HG02884 (cell line): ENCODE results near the gene AIP.
A peak's percentile ranks its signal among the peaks of the same experiment; 100 is the strongest.
"Not testable (repeated sequence)": the region's sequence is repeated elsewhere in the genome, so short reads cannot be mapped to it uniquely, and the experiment has no call there.

Experiments
- ATAC-seq: cut with Tn5 transposase; IDR thresholded peaks from one replicate; pipeline ENCODE4 v1.9.1; 2021; ENCODE audit warnings: mild to moderate bottlenecking, moderate library complexity; ENCODE audit not compliant: unreplicated experiment

AIP gene

DNA sequence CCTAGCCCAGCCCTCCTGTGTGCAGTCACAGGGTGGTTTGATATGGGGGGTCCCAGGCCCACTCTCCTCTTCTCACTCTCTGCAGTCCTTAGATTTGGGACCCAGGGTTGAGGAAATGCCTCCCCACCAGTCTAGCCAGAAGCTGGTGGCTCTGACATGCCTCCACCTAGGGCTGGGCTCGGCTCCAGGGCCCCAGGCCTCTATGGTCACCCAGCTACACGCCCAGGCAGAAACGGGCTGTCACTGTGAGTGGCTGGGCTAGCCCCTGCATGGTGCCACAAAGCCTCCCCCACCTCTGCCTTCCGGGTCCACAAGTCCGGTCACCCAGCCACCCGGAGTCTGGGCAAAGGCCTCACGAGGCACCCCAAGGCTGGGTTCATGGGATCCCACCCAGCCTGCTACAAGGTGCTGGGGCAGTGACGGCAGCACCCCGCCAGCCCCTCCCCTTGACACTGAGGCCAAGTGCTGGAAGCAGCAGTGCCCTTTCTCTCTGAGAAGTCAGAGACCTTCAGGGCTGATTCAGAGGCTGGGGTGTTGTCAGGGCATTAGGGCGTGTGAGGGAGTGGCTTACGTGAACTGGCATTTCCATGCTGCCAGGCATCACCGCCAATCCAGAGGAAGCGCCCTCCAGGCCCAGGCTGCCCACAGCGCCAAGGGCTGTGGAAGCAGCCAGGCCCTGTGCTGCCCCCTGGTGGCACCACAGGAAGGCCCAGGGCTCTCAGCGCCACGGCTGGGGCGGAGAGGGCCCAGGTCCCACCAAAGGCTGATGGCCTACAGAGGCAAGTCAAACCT is 23.0 kb downstream of the AIP start:
- no peak for ATAC-seq

DNA sequence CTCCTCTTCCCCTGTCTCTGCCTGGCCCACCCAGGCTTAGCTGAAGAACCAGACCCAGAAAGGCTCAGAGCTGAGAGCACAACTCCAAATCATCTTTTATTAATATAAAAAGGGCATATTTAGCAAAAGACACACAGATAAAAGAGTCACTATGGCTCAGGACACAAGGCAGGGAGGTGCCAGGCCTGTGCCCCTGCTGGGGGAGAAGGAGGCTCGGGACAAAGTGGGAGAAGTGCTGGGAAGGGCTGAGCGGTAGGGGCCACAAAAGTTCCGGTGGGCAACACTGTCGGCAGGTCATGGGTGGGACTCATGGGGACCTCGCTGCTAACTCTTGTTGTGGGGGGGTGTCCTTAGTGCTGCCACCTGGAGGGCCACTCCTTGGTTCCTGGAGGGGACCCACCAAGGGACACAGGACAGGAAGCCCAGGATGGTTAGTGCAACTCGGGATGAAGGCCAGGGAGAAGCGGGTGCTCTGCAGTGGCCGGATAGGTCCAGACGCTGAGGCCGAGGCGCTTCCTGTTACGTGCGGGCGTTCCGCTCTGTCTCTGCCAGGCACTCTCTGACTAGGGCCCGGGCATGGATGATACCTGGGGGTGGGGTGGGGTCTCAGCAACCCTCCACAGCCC is 23.7 kb downstream of the AIP start:
- ATAC-seq, result no peak

DNA sequence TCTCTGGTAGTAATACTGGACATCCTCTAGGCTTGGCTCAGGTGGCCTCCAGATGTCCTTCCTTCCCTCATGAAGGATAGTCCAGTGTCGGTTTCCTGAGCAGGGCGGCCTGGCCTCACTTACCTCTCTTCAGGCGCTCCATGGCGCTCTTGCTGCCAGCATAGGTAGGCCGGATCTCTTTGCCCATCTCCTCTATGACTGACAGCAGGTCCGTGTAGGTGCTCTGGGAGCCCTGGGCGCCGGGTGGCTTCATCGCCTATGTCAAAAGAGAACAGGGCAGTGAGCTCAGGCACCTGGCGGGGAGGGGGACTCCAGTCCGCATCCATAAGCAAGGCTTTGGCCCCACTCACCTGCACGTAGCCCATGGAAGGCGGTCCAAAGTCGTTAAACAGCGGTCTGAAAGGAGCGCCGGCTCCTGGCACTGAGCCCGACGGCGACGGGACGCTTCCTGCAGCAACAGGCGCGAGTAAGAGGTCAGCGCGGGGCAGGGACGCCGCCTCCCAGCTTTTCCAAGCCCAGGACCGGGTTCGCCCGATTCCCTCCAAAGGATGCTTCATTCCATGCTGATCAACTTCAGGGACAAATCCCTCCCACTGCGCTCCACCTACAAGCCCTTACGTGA is 24.5 kb downstream of the AIP start:
- no peak for ATAC-seq

DNA sequence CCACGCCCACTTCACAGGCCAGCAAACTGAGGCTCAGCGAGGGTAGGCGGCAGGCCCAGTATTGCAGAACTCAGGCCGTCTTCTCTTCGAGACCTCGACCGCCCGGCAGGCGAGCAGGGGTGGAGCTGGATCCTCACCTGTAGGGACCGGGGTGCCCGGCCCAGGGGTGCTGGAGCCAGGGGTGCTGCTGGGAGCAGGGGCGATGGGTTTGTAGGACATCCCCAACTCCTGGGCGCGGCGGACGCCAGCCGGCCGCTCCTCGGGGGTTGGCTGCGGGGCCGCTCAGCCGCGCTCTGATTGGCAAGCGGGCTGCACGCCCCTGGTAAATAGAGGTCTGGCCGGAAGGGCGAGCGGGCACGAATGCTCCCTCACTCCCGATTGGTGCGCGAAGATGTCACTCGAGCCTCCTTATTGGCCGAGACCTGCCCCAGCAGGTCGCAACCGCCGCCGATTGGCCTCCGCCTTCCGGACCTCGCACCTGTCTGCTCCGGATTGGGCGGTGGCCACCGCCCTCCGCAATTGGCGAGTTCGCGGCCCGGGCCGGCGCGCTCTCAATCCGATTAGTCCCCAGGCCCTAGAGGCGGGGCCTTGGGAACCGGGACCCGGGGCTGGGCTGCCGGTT is 25.1 kb downstream of the AIP start, which contains the start of gene CDK2AP2:
CDK2AP2 (minus strand) TSS at position 299 of the 622 bp plus-strand sequence; CDS start at position 219, 80 bp downstream.
- peak; percentile 72 for ATAC-seq

DNA sequence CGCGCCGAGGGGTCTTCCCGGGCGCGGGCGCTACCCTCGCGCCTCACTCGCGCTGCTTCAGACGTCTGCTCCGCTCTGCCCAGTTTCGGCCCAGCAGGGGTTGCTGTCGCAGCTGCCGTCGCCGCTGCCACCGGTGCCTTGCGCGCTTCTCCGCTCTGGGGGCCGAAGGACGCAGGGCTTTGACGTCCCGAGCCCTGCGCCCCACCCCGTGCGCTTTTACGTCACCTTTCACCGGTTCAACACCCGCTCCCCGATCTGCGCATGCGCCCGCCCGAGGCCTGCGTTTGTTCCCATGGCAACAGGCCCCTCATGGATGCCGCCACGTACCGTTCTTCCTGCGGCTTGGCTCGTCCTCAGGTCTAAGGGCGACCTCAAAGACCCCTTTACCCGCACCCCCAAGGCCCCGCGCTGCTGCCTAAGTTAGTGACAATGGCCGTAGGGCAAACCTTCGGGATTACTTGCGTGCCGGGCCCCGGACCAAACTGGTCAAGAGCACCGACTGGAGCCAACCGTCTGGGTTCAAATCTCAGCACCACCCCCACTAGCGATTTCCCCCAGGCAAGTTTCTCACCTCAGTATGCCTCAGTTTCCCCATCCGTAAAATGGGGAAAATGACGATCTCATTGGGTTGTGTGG is 25.8 kb downstream of the AIP start:
- peak; percentile 45 for ATAC-seq

DNA sequence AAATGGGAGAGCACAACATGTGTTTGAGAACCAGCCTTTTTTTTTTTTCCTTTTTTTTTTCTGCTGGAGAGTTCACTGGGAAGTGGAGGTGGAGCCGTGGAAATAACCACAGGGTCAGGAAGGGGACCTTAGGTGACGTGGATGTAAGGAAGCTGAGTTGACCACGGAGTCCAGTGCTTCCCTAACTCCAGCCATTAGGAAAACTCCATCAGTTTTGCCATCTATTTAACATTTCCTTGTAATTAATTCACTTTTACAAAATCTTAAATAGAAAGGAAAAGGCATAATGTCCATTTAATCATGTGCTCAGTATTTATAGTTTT is 27.2 kb downstream of the AIP start:
- ATAC-seq, result no peak

DNA sequence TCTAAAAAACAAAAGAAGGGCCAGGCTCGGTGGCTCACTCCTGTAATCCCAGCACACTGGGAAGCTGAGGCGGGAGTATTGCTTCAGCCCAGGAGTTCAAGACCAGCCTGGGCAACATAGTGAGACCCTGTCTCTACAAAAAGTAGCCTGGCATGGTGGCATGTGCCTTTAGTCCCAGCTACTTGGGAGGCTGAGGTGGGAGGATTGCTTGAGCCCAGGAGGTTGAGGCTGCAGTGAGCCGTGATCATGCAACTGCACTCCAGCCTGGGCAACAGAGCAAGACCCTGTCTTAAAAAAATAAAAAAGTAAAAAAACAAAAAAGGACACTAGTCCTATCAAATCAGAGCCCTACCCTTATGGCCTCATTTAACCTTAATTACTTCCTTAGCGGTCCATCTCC is 28.7 kb downstream of the AIP start:
- not testable (repeated sequence) for ATAC-seq

DNA sequence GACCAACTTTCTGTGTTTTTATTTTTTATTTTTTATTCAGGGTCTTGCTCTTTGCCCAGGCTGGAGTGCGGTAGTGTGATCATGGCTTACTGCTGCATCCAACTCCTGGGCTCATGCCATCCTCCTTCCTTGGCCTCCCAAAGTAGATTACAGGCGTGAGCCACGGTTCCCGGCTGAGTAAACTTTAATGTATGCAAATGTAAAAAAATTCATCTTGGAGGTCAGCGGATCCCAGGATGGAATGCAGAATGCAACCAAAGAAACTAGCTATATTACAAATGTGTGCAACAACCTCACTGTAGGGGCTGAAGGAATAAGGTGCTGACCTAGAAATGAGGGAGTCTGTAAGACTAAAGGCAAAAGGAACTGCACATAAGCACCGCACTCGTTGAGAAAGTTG is 31.3 kb downstream of the AIP start:
- ATAC-seq, result no peak

DNA sequence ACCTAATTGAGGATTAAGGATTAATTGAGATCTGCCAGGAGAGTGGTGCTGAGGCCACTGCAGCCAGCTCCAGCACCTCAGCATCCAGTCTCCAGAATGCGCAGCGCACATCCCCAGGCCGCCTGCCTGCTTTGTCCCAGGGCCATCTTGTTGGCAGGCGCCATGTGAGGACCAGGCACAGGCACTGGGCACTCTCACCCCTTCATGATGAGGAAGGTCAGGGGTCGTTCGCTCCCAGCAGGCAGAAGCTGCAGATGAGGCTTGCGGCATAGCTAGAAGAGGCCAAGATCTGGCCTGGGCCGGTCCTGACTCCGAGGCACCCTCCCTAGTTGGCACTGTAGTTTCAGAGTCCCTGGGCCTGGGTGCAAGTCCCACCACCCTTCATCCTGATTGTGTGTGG is 34.0 kb downstream of the AIP start:
- no peak for ATAC-seq

DNA sequence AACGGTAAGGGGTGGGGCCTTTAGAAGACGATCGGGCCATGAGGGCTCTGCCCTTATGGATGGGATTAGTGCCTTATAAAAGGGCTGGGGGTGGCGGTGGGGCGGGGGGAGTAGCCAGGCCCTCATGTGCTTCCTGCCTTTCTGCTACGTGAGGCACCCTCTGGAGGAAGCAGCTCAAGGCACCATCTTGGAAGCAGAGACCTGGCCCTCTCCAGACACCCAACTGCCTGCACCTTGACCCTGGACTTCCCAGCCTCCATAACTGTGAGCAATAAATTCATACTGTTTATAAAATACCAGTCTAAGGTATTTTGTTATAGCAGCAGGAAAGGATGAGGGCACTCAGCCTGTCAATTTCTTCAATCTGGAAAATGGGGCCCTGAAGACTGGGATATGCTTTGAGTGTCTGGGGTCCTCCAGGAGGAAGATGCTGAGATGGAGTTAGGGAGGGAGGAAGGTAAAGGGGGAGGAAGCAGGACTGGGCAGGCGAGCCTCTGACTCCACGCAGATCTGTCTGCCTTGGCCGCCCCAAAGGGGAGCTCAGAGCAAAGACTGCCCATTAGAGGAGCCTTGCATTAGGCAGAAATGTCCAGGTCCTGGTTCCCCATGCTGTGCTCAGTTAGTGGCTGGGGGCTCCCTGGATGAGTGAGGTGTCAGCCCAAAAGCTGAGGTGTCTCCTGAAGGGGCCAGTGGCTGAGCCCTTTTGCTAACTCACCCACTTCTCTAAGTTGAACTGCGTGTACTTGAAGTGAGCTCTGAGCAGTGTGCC is 35.1 kb downstream of the AIP start:
- ATAC-seq, result no peak

DNA sequence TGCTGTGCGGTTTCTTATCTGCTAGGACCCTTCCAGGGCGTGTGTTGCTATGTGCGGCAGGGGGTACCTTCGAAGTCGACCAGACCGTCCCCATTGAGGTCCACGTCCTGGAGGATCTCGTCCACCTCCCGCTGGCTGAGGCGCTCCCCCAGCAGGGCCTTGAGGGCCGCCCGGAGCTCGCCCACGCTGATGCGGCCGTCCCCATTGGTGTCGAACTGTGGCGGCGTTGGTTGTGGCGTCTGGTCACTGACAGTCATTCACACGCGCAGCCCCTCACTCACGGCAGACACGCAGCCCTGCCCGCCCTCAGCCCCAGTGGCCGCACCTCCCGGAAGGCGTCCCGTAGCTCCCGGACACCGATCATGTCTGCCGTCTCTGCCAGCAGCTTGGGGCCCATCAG is 36.9 kb downstream of the AIP start:
- no peak for ATAC-seq

DNA sequence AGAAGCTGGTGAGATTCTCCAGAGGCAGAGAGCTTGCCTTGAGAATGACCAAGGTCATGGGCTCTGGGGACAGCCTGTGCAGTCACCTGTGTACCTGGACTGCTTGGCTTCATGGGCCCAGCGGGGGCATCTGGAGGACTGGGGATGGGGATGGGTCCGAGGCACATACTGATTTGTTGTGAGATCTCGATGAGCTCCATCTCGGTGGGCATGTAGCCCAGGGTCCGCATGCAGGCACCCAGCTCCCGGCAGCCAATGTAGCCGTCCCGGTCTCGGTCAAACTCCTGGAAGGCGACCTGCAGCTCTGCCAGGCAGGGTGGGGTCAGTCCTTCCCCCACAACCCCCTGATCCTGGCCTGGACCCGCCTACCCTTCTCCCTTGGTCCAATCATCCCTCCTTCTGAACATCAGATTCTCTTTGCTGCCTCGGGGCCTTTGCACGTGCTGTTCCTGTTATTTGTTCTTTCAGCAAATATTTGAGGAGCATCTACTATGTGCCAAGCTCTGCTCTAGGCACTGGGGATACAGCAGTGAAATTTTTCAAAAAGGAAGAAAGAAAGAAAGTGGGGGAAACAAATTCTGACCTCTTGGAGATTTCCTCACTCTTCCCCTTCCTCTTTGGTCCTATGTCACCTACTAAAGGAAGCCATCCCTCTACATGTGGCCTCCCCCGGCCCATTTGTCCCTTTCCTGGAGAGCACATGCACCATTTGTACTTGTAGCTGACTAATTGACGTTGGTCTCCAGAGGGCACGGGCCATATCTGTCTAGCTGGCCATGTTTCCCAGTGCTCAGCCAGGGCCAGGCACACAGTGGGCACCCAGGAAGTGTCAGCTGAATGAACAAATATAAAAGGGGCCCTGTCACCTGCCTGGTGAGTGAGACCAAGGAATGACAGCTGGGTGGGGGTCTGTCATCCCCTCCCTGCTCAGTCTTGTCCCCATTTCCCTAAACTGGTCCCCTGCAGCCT is 38.3 kb downstream of the AIP start:
- no peak for ATAC-seq

DNA sequence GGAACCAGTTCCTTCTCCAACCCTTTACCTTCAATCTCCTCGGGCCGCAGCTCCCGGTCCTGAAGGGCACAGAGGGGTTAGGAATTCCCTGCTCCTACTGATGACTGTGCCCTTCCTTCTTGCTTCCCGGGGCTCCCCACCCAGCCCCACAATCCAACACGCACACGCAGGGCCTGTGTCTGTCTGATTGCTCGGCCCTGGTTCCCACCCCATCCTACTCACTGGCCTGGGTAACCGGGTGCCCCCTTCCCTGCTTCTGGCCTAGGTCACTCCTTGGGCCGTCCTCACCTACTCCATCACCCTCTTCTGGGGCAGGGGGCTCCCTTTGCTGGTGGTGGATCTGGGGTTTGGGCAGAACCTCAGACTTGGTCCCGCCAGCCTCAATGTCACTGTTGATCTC is 39.1 kb downstream of the AIP start:
- no peak for ATAC-seq

DNA sequence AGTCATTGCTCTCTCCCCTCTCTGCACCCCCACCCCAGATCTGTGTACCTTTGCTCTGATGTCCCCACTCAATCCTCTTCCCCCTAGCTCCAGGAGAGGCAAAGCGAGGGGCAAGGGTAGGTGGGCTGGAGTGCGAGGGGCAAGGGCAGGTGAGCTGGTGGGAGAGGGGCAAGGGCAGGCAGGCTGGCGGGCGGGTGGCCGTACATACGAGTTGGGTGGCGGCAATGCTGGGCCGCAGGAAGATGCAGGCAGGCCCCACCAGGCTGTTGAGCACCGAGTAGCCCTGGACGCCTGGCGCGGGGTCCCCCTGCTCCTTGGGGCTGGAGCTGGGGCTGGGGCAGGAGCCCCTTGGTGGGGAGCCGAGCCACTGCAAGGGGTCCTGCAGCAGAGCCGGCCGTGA is 39.5 kb downstream of the AIP start:
- ATAC-seq, result no peak

DNA sequence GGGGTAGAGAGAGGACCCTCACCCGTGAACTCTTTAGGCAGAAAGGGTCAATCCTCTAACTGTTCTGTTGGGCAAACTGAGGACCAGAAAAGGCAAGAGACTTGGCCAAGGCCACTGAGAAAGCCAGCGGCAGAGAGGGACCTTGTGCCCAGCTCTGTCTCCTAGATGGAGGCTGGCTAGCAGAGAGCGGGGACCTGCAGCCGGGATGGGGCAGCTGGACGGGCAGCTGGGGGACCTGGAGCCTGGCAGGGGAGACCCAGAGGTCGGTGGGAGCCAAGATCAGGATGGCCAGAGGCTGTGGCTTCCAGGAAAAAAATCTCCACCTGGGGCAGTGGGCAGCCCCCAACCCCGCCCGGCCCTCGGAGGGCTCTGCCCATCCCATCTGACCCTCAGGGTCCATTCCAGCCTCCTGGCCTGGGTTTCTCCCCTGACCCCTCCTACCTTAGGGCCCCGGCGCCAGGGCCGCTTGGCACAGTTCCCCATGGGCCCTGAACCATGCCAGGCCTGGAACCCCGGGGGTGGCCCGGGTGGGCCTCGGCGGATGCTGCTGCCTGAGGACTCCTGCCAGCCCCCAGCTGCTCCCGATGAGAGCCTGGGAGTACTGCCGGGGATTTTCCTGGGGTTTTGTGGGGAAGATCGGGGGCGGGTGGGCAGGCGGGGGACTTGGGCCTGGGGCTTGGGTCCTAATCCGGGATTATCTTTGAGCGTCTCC is 40.2 kb downstream of the AIP start, which contains the start of gene CABP2:
CABP2 (minus strand) TSS at position 603 of the 712 bp plus-strand sequence; CDS start at position 483, 120 bp downstream.
- no peak for ATAC-seq

DNA sequence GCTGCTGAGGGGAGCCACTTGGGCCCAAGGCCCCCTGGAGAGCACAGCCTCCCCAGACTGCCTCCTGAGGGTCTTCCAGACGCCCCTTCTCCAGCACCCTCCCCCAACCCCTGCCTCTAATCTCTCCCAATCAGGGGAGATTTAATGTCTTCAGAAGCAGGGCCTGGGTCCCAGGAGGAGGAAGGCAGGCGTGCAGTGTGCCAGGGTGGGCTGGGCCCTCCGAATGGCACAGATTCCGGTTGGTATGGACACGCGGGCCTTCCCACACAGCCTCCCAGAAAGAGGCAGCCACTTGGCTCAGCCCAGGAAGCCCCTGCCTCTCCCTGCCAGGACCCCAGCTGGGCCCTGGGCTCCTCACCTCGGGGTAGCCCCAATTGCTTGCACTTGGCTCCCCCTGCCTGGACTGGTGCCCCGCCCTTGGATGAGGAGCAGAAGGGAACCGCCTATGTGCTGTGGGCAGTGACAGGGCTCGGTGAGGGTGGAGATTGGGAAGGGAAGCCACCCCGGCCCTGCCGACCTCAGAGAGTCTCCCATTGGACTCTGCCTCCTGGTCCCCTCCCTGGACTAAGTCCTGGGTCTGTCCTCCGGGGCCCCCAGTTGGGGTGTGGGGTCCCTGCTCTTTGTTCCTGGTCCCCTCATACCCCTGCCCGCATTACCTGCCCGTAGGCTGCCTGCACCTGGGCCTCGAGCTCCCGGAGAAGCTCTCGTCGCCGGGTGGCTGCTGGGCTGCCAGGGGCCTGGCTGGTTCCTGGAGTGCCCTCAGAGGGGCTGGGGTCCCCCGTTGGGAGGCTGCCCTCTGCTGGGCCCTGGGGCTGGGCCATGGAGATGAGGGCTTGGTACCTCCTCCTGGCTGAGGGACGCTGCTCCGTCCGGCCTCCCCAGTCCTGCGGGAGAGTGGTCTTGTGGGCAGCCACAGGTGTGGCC is 41.0 kb downstream of the AIP start:
- no peak for ATAC-seq

DNA sequence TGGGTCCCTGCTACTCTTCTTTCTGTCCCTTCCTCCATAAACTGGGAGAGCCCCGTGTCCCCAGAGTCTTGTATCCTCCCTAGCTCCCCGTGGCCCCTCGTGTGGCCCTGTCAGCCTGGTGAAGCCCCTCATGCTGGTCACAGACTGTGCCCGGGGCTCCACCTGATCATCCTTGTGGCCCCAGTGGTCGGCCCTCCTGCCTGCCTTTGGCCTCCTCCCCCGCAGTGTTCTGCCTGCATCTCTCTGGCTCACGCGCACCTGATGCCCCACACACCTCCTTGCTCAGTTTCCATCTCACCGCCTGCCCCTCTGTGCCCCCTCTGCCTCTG is 41.6 kb downstream of the AIP start:
- no peak for ATAC-seq
